ENCODE measurements around the gene SEMA4A.
"Not testable (repeated sequence)": the region's sequence is repeated elsewhere in the genome, so short reads cannot be mapped to it uniquely, and the experiment has no call there.

SEMA4A gene

DNA sequence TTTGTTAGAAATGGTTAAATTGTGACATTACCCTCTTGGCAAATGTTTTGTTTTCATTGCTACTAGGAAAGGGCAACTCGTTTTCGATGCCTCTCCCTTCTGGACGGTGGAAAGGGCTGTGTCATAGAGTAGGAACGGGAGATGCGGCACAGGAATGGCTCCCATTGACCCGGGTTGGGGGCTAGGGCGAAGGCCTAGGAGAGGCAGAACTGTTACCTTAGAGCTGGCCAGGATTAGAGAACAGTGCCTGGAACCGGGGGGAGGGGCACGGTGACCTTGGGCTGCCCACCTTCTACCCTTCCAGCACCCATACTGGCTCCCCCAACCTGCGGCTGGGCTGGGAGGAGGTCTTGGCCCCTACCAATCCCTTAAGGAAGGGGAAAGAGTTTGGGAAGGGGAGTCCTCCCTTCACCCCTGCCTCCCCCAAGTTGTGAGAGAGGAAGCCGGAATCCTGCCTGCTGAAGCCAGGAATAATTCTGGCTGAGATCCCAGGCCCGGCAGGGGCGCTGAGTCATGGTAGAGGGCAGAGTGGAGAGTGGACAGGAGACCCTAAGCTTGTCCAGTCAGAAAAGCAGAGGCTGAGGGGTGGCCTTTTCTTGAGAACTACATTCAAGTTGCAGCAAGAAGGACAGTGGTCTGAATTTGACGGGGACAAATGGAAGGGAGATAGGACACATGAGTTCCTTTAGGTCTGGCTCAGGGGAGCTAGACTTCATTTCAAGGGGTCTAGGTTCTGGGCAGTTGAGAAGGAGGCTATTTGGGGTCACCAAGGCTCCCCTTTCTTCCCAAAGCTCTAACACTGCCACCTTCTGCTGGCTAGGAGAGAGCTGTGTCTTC is 30.6 kb upstream of the SEMA4A start:
- DNase-seq: peak; percentile 67
- no peak overlapping the region for H3K4me3 ChIP-seq (ENCODE audit: low read depth, low read length)
- H3K36me3 ChIP-seq: peaks cover 11% of the 10 kb centered on the region
- H3K9me3 ChIP-seq (ENCODE audit: severe bottlenecking): no peaks in the 10 kb centered on the region
- TF ChIP-seq, protein P1, sequence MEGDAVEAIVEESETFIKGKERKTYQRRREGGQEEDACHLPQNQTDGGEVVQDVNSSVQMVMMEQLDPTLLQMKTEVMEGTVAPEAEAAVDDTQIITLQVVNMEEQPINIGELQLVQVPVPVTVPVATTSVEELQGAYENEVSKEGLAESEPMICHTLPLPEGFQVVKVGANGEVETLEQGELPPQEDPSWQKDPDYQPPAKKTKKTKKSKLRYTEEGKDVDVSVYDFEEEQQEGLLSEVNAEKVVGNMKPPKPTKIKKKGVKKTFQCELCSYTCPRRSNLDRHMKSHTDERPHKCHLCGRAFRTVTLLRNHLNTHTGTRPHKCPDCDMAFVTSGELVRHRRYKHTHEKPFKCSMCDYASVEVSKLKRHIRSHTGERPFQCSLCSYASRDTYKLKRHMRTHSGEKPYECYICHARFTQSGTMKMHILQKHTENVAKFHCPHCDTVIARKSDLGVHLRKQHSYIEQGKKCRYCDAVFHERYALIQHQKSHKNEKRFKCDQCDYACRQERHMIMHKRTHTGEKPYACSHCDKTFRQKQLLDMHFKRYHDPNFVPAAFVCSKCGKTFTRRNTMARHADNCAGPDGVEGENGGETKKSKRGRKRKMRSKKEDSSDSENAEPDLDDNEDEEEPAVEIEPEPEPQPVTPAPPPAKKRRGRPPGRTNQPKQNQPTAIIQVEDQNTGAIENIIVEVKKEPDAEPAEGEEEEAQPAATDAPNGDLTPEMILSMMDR (IDR thresholded peaks at IDR 0.05; ENCODE audit: low read depth, low read length): no peak
- peak overlapping the region; percentile 93 for H3K27ac ChIP-seq
- H3K27me3 ChIP-seq (ENCODE audit: insufficient read depth, low read depth, severe bottlenecking): no peaks in the 10 kb centered on the region

- no peaks in the 10 kb centered on the region for H3K27me3 ChIP-seq (ENCODE audit: insufficient read depth, low read depth, severe bottlenecking)
- no peak overlapping the region for H3K4me3 ChIP-seq (ENCODE audit: low read depth, low read length)
- H3K36me3 ChIP-seq: peaks cover 13% of the 10 kb centered on the region
- TF ChIP-seq, protein P1 (IDR thresholded peaks at IDR 0.05; ENCODE audit: low read depth, low read length): peak; percentile 37
- DNase-seq: peak; percentile 99
- H3K27ac ChIP-seq: peak overlapping the region; percentile 93
- H3K9me3 ChIP-seq (ENCODE audit: severe bottlenecking): no peaks in the 10 kb centered on the region
These were observed 29.8 kb upstream of the SEMA4A start for GRCh38 chr1:156123356-156124196.

DNA sequence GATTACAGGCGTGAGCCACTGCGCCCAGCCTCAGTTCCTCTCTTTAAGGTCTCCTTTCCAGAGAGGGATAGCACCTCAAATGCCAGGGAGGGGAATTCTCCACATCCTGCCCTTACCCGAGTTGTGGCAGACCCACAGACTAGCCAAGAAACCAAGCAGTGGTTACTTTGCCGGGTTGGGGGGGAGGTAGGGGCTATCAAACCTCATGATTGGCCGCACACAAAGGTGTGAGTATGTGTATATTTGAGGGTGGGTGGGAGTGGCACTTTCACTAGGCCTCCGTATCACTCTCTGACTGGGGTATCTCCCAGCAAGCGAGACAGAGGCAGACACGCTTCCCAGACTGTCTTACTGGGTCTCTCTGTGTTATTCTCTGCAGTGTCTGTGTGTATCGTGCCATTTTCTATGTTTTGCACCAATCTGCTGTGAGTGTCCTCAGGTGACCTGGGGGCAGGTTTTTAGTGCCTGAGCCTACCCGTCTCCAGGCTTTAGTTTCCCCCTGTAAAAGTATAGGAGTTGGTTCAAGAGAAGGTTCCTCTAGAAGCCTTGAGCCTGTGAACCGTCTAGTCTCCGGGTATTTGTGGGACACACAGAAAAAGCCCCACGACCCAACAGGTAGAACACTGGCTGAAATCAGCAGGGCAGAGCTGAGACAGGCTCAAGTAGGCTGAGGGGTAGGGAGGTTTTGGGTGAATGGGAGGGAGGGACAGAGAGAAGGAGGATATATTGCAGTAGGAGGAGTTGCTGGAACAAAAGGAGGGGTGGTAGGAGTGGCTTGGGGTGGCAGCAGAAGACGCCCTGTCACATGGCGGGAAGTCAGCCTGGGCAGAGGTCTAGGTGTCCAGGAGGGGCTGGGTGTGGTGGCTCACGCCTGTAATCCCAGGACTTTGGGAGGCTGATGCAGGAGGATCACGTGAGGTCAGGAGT is 28.6 kb upstream of the SEMA4A start:
- Histone ChIP-seq H3K27me3 (ENCODE audit: insufficient read depth, low read depth, severe bottlenecking) (no peaks in the 10 kb centered on the region), H3K27ac (peak overlapping the region; percentile 93), H3K4me3 (ENCODE audit: low read depth, low read length) (no peak overlapping the region), H3K9me3 (ENCODE audit: severe bottlenecking) (no peaks in the 10 kb centered on the region), H3K36me3 (peaks cover 12% of the 10 kb centered on the region)
- TF ChIP-seq, protein P1 (IDR thresholded peaks at IDR 0.05; ENCODE audit: low read depth, low read length): no peak
- peak; percentile 58 for DNase-seq

DNA sequence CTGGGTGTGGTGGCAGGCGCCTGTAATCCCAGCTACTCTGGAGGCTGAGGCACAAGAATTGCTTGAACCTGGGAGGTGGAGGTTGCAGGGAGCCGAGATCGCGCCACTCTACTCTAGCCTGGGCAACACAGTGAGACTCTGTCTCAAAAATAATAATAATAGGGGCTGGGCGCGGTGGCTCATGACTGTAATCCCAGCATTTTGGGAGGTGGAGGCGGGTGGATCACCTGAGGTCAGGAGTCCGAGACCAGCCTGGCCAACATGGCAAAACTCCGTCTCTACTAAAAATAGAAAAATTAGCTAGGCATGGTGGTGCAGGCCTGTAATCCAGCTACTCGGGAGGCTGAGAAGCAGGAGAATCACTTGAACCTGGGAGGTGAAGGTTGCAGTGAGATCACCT is 27.8 kb upstream of the SEMA4A start:
- H3K27me3 ChIP-seq (ENCODE audit: insufficient read depth, low read depth, severe bottlenecking); H3K9me3 ChIP-seq (ENCODE audit: severe bottlenecking); DNase-seq; H3K36me3 ChIP-seq; H3K4me3 ChIP-seq (ENCODE audit: low read depth, low read length): not testable (repeated sequence)
- H3K27ac ChIP-seq: peak overlapping the region; percentile 93

DNA sequence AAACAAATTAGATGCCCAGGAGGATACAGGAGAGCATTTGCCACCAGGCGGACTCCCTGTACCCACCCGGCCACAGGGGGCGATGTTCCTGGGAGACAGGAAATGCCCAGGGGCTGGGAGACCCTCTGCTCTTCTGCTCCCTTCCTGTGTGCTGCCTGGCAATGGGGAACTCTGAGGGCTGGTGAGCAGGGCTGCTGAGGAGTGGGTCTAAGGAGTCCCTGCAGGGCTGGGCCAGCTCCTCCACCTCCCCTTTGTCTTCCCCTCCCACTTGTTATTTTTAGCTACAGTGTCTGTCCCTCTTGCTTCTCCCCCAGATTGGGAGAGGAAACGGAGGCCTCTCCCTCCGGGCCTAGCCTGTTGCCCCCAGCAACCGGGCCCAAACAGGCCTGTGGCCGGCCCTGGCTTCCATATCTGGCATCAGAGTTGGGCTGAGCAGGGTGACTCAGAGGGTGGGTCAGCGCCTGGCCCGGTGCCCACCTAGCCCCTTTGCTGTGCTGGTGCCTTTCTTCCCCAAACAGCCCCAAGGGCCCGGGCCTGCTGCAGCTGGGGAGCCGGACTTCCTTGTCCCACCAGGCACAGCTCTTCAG is 27.2 kb upstream of the SEMA4A start:
- TF ChIP-seq, protein P1 (IDR thresholded peaks at IDR 0.05; ENCODE audit: low read depth, low read length): peak; percentile 69
- no peaks in the 10 kb centered on the region for H3K9me3 ChIP-seq (ENCODE audit: severe bottlenecking)
- no peaks in the 10 kb centered on the region for H3K27me3 ChIP-seq (ENCODE audit: insufficient read depth, low read depth, severe bottlenecking)
- peak overlapping the region; percentile 8 for H3K27ac ChIP-seq
- H3K36me3 ChIP-seq: peaks cover 13% of the 10 kb centered on the region
- no peak overlapping the region for H3K4me3 ChIP-seq (ENCODE audit: low read depth, low read length)
- DNase-seq: peak; percentile 61
